A549 treated with RU486 at 1 μM for 4 hours (cell line): ENCODE results near the gene CDH10. TPM values are rescaled to one million over a fixed set of nuclear protein-coding genes. Genes with fewer than 3 reads are reported as not detected.

Experiments used
- total RNA-seq: library from RNA; stranded (reverse); fragments of 200-300 nt; extraction: Qiagen RNA extraction; gene quantifications from 5 replicates; pipeline ENCODE4 v1.2.3, GENCODE V29; 2022; ENCODE audit warnings: low read depth

The CDH10 gene
- total RNA-seq = 0.15 to 0.45 TPM (median 0.22 TPM) in 5 replicates

GRCh38 chr5:24644761-24645160, at the start of gene CDH10:
TSS of gene CDH10 (minus strand) at chr5:24644978. CDS start at chr5:24593490, 51,488 bp downstream.

